BLaER1 (cell line): ENCODE data around the gene RAB3IP.
"Not testable (repeated sequence)": the region's sequence is repeated elsewhere in the genome, so short reads cannot be mapped to it uniquely, and the experiment has no call there.

Source experiments
- H3K27ac ChIP-seq: shearing (Covaris generic); formaldehyde crosslinking; 2 replicates; pipeline ENCODE4 v1.8.1; 2022
- H3K27me3 ChIP-seq: shearing (Covaris generic); formaldehyde crosslinking; 2 replicates; pipeline ENCODE4 v1.8.1; 2022
- H3K36me3 ChIP-seq: shearing (Covaris generic); formaldehyde crosslinking; 2 replicates; pipeline ENCODE4 v1.8.1; 2022
- H3K4me1 ChIP-seq: shearing (Covaris generic); formaldehyde crosslinking; 2 replicates; pipeline ENCODE4 v1.8.1; 2022
- H3K4me2 ChIP-seq: shearing (Covaris generic); formaldehyde crosslinking; 2 replicates; pipeline ENCODE4 v1.8.1; 2022
- H3K4me3 ChIP-seq: shearing (Covaris generic); formaldehyde crosslinking; 2 replicates; pipeline ENCODE4 v1.8.1; 2022
- H3K9ac ChIP-seq: shearing (Covaris generic); formaldehyde crosslinking; 2 replicates; pipeline ENCODE4 v1.8.1; 2022
- H3K9me3 ChIP-seq: shearing (Covaris generic); formaldehyde crosslinking; 2 replicates; pipeline ENCODE4 v1.8.1; 2022
- H4K20me1 ChIP-seq: shearing (Covaris generic); formaldehyde crosslinking; 2 replicates; pipeline ENCODE4 v1.8.1; 2022
- Cebpa-rat ChIP-seq: shearing (Covaris generic); IDR thresholded peaks from 2 replicates; pipeline ENCODE4 v1.8.1; 2022

The RAB3IP gene

DNA sequence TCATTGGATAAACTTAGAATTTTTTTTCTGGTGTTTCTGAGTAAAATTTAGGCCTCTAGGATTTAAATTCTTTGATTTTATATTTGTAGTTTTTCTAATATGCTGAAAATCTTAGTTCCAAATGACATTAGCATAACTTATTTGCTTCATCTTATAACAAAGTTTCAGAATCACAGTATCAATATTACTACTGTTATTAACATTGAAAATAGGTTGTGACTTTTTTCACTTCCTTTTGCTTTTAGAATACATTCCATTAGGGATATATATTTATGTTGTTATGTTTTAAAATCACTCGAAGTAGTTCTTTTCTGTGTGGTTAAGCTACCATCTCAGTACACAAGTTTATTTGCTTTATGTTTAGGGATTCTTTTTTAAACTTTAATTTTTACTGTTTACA, 12.8 kb downstream of the RAB3IP start:
- peaks cover 12% of the 10 kb centered on the region for H3K9me3 ChIP-seq
- H3K9ac ChIP-seq: no peak overlapping the region
- H3K27me3 ChIP-seq: no peaks in the 10 kb centered on the region
- H3K4me3 ChIP-seq: no peak overlapping the region
- TF ChIP-seq Cebpa-rat: no peak
- no peaks in the 10 kb centered on the region for H3K4me1 ChIP-seq
- H3K27ac ChIP-seq: no peak overlapping the region
- no peak overlapping the region for H3K4me2 ChIP-seq
- H3K36me3 ChIP-seq: peaks cover 26% of the 10 kb centered on the region
- H4K20me1 ChIP-seq: peaks cover 3% of the 10 kb centered on the region; the same call in 1 of the 2 replicates

DNA sequence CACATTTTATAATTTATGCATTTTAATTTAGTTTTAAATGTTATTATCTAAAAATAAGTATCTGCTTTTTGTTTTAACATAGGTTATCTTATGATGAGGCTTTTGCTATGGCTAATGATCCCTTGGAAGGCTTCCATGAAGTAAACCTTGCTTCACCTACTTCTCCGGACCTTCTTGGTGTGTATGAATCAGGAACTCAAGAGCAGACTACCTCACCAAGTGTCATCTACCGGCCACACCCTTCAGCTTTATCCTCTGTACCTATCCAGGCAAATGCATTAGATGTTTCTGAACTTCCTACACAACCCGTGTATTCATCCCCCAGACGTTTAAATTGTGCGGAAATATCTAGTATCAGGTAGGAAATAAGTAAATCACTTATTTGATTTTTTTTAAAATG, 16.6 kb downstream of the RAB3IP start:
- no peak overlapping the region for H3K4me3 ChIP-seq
- H3K27ac ChIP-seq: no peak overlapping the region
- H3K36me3 ChIP-seq: peaks cover 38% of the 10 kb centered on the region
- H3K4me1 ChIP-seq: no peaks in the 10 kb centered on the region
- H3K4me2 ChIP-seq: no peak overlapping the region
- TF ChIP-seq Cebpa-rat: no peak
- H3K9me3 ChIP-seq: peaks cover 26% of the 10 kb centered on the region
- H3K9ac ChIP-seq: no peak overlapping the region
- no peaks in the 10 kb centered on the region for H4K20me1 ChIP-seq
- H3K27me3 ChIP-seq: no peaks in the 10 kb centered on the region

DNA sequence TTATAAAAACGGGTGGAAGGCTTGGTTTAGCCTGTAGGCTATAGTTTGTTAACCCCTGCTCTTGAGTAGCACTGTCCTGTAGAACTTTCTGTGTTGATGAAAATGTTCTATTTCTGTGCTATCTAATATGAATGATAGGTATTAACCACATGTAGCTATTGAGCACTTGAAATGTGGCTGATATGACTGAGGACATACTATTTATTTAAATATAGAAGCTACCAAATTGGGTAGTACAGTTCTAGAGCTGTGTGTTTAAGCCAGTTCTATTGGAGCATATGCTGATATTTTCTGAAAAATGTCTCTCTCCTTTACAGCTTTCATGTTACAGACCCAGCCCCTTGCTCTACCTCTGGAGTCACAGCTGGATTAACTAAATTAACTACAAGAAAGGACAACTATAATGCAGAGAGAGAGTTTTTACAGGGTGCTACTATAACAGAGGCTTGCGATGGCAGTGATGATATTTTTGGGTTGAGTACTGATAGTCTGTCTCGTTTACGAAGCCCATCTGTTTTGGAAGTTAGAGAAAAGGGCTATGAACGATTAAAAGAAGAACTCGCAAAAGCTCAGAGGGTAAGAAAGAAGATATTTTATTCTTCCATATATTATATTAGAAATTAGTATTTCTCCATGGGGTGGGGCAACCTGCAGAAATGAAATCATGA, 17.6 kb downstream of the RAB3IP start:
- Histone ChIP-seq H3K9ac (no peak overlapping the region), H3K4me1 (no peaks in the 10 kb centered on the region), H3K27ac (no peak overlapping the region), H3K4me2 (no peak overlapping the region), H4K20me1 (no peaks in the 10 kb centered on the region), H3K36me3 (peaks cover 39% of the 10 kb centered on the region), H3K9me3 (peaks cover 36% of the 10 kb centered on the region), H3K4me3 (no peak overlapping the region), H3K27me3 (no peaks in the 10 kb centered on the region)
- TF ChIP-seq Cebpa-rat: no peak

DNA sequence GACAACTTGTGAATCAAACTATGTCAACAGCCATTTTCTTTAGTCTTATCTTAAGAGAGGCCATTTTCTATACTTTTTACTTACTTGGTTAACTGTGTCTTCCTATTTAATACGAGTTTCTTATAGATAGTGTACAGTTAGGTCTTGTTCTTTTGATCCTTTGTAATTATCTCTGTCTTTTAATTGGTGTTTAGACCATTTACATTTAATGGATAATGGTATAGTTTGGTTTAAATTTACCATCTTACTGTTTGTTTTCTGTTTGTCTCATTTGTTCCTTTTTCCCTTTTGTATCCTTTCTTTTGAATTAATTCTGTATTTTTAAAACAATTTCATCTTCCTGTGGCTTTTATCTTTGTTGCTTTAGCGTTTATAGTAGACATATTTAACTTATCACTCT, 19.4 kb downstream of the RAB3IP start:
- H4K20me1 ChIP-seq: no peaks in the 10 kb centered on the region
- H3K4me1 ChIP-seq: no peaks in the 10 kb centered on the region
- no peak for TF ChIP-seq Cebpa-rat
- H3K27ac ChIP-seq: no peak overlapping the region
- peaks cover 52% of the 10 kb centered on the region for H3K9me3 ChIP-seq
- H3K9ac ChIP-seq: no peak overlapping the region
- H3K27me3 ChIP-seq: no peaks in the 10 kb centered on the region
- H3K4me3 ChIP-seq: no peak overlapping the region
- H3K4me2 ChIP-seq: no peak overlapping the region
- H3K36me3 ChIP-seq: peaks cover 39% of the 10 kb centered on the region

DNA sequence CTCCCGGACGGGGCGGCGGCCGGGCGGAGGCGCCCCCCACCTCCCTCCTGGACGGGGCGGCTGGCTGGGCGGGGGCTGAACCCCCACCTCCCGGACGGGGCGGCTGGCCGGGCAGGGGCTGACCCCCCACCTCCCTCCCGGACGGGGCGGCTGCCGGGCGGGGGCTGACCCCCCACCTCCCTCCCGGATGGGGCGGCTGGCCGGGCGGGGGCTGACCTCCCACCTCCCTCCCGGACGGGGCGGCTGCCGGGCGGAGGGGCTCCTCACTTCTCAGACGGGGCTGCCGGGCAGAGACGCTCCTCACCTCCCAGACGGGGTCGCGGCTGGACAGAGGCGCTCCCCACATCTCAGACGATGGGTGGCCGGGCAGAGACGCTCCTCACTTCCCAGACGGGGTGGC, 20.9 kb downstream of the RAB3IP start:
- H3K9ac ChIP-seq, H3K4me2 ChIP-seq, H3K27me3 ChIP-seq, H4K20me1 ChIP-seq, H3K27ac ChIP-seq, H3K4me1 ChIP-seq, H3K4me3 ChIP-seq: not testable (repeated sequence)
- H3K9me3 ChIP-seq: peaks cover 66% of the 10 kb centered on the region
- H3K36me3 ChIP-seq: peaks cover 47% of the 10 kb centered on the region

DNA sequence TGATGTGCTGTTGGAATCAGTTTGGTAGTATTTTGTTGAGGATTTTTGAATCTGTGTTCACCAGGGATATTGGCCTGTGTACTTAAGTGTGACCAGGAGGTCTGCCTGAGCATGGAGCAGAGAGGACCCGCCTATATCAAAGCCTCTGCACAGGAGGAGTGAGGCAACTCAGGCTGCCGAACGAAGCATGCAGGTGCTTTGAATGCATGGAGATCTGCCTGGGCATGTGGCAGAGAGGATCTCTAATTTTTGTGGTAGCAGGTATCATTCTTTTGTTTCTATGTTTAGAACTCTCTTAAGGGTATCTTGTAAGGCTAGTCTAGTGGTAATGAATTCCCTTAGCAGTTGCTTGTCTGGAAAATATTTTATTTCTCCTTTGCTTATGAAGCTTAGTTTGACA, 26.9 kb downstream of the RAB3IP start:
- Histone ChIP-seq H3K4me3 (no peak overlapping the region), H3K4me1 (no peaks in the 10 kb centered on the region), H3K27me3 (no peaks in the 10 kb centered on the region), H3K9me3 (peaks cover 93% of the 10 kb centered on the region), H3K9ac (no peak overlapping the region), H3K36me3 (peaks cover 51% of the 10 kb centered on the region), H3K27ac (no peak overlapping the region), H3K4me2 (no peak overlapping the region), H4K20me1 (no peaks in the 10 kb centered on the region)
- no peak for TF ChIP-seq Cebpa-rat

DNA sequence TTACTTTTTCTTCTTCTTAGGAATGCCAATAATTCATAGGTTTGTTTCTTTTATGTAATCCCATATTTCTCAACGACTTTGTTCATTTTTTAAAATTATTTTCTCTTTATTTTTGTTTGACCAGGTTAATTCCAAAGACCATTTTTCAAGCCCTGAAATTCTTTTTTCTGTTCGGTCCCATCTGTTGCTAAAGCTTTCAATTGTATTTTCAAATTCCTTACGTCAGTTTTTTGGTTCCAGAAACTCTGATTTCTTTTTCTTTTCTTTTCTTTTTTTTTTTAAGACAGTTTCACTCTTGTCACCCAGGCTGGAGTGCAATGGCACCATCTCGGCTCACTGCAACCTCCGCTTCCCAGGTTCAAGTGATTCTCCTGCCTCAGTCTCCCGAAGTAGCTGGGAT, 27.6 kb downstream of the RAB3IP start:
- H3K4me2 ChIP-seq: no peak overlapping the region

DNA sequence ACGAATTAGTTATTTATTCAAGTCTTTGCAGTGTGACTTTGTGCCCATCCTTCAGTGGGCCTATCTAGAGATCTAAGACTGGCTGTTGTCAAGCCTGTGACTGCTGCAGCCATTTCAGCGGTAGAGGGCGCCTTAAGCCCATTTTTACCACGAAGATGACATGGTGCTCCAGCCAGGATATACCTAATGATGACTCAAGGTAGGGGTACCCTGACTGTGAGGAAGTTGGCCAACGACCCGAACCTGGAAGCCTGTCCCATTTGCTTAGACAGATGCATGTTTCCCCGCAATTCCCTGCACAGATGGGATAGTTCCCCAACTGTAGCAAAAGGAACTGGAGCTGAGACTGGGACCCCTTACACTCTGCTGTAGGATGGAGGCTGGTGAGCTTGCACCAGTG, 41.3 kb downstream of the RAB3IP start:
- H3K9ac ChIP-seq: no peak overlapping the region

More for the DNA sequence above, 27.6 kb downstream of the RAB3IP start:
- peaks cover 90% of the 10 kb centered on the region for H3K9me3 ChIP-seq
- no peaks in the 10 kb centered on the region for H4K20me1 ChIP-seq
- H3K27me3 ChIP-seq: no peaks in the 10 kb centered on the region
- H3K27ac ChIP-seq: no peak overlapping the region
- no peak for TF ChIP-seq Cebpa-rat
- H3K4me1 ChIP-seq: no peaks in the 10 kb centered on the region
- no peak overlapping the region for H3K4me3 ChIP-seq
- H3K36me3 ChIP-seq: peaks cover 56% of the 10 kb centered on the region
- no peak overlapping the region for H3K9ac ChIP-seq

DNA sequence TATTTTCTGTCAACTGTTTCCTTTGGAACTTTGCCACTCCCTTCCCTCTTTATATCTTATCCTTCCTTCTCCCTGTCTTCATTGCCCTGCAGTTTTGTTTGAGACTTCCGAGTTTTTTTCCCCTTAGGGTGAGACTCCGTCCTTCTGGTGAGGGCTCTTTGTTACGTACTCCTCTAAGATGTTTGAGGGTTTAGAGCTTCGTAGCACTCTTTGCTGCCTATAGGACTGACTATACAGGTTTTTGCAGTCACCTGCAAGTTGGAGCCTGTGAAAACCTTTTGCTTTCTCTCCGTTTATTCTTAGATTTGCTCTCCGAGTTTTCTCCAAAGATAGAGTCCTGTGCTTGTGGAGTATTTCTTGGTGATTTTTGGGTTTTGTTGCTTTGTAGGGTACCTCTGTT, 44.7 kb downstream of the RAB3IP start:
- Histone ChIP-seq H4K20me1 (no peaks in the 10 kb centered on the region), H3K27ac (no peak overlapping the region), H3K9me3 (peaks cover 36% of the 10 kb centered on the region), H3K4me2 (no peak overlapping the region), H3K4me1 (no peaks in the 10 kb centered on the region), H3K9ac (no peak overlapping the region), H3K27me3 (no peaks in the 10 kb centered on the region), H3K4me3 (no peak overlapping the region), H3K36me3 (peaks cover 30% of the 10 kb centered on the region)
- no peak for TF ChIP-seq Cebpa-rat

More for the DNA sequence above, 41.3 kb downstream of the RAB3IP start:
- Histone ChIP-seq H3K9me3 (peaks cover 36% of the 10 kb centered on the region), H3K36me3 (peaks cover 18% of the 10 kb centered on the region), H3K4me2 (no peak overlapping the region), H3K27ac (no peak overlapping the region), H4K20me1 (no peaks in the 10 kb centered on the region), H3K27me3 (no peaks in the 10 kb centered on the region), H3K4me1 (no peaks in the 10 kb centered on the region), H3K4me3 (no peak overlapping the region)
- no peak for TF ChIP-seq Cebpa-rat

DNA sequence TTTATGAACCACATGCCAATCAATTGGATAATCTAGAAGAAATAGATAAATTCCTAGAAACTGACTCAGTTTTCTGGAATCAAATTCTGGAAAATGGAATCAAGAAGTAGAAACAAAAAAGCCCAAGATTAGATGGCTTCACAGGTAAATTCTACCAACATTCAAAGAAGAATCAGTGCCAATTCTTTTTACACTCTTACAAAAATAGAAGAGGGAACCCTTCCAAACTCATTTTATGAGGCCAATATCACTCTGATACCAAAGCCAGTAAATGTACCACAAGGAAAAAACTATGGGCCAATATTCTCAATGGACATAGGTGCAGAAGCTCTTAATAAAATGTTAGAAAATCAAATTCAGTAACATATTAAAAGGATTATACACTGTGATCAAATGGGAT, 50.7 kb downstream of the RAB3IP start:
- Histone ChIP-seq H3K27ac (no peak overlapping the region), H3K4me2 (no peak overlapping the region), H4K20me1 (no peaks in the 10 kb centered on the region), H3K27me3 (no peaks in the 10 kb centered on the region), H3K4me1 (no peaks in the 10 kb centered on the region), H3K4me3 (no peak overlapping the region), H3K36me3 (peaks cover 23% of the 10 kb centered on the region), H3K9ac (no peak overlapping the region), H3K9me3 (peaks cover 25% of the 10 kb centered on the region)
- no peak for TF ChIP-seq Cebpa-rat

DNA sequence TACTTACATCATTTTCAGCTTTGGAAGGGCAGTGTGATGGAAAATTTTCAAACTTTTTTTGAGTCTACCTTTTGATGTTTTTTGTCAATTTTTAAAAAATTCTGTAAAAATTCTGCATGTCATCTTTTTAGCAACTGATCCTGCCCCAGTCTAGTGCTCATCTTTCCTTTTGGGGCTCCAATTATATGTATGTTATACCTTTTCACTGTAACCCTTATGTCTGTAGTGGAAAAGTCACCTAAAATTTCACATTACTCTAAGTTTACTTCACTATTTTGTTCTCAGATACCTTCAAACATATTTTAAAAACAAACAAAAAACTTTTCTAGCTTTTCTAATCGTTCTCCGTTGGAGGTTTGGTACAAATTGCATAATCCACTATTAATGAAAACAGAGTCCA, 53.9 kb downstream of the RAB3IP start:
- H3K27ac ChIP-seq: no peak overlapping the region
- H3K4me3 ChIP-seq: no peak overlapping the region
- H3K4me1 ChIP-seq: no peaks in the 10 kb centered on the region
- H3K36me3 ChIP-seq: peaks cover 28% of the 10 kb centered on the region
- no peak overlapping the region for H3K4me2 ChIP-seq
- no peaks in the 10 kb centered on the region for H3K27me3 ChIP-seq
- H3K9me3 ChIP-seq: peaks cover 25% of the 10 kb centered on the region
- H3K9ac ChIP-seq: no peak overlapping the region
- no peak for TF ChIP-seq Cebpa-rat
- H4K20me1 ChIP-seq: no peaks in the 10 kb centered on the region

DNA sequence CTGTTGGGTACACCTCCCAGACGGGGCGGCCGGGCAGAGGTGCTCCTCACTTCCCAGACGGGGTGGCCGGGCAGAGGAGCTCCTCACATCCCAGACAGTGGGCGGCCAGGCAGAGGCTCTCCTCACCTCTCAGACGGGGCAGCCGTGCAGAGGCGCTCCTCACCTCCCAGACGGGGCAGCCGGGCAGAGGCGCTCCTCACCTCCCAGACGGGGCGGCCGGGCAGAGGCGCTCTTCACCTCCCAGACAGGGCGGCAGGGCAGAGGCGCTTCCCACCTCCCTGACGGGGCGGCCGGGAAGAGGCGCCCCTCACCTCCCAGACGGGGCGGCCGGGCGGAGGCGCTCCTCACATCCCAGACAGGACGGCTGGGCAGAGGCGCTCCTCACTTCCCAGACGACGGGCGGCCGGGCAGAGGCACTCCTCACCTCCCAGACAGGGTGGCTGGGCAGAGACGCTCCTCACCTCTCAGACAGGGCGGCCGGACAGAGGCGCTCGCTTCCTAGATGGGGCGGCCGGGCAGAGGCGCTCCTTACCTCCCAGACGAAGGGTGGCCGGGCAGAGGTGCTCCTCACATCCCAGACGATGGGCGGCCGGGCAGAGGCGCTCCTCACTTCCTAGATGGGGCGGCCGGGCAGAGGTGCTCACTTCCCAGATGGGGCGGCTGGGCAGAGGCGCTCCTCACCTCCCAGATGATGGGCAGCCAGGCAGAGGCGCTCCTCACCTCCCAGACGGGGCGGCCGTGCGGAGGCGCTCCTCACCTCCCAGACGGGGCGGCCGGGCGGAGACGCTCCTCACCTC, 68.6 kb downstream of the RAB3IP start:
- H3K4me3 ChIP-seq: peak overlapping the region; percentile 22; the same call in 1 of the 2 replicates
- not testable (repeated sequence) for H3K27me3 ChIP-seq, H3K4me1 ChIP-seq, H3K27ac ChIP-seq, H4K20me1 ChIP-seq, H3K4me2 ChIP-seq, H3K9ac ChIP-seq
- peaks cover 33% of the 10 kb centered on the region for H3K9me3 ChIP-seq
- peaks cover 33% of the 10 kb centered on the region for H3K36me3 ChIP-seq
